AG10803 (cell line): ENCODE results near the gene SLC25A21.

Experiments
- DNase-seq: peaks from one replicate; pipeline ENCODE4 v3.0.0; 2010; ENCODE audit warnings: low read depth
- H3K4me3 ChIP-seq: 2 replicates; pipeline ENCODE4 v1.5.1; 2011; ENCODE audit warnings: mild to moderate bottlenecking, low read length, control low read depth
- CTCF ChIP-seq: conservative IDR thresholded peaks from 2 replicates; pipeline ENCODE4 v1.5.1; 2011; ENCODE audit warnings: mild to moderate bottlenecking, low read length, control low read depth, inconsistent platforms

The SLC25A21 gene

GRCh38 chr14:36773136-36773540, 399.3 kb downstream of the SLC25A21 start:
- peak; percentile 30; the same call in 1 of the 2 replicates for TF ChIP-seq CTCF
- no peak overlapping the region for H3K4me3 ChIP-seq
- peak; percentile 18 for DNase-seq

GRCh38 chr14:36771028-36771640, 401.3 kb downstream of the SLC25A21 start:
- no peak for TF ChIP-seq CTCF
- no peak overlapping the region for H3K4me3 ChIP-seq
- DNase-seq, result no peak

- DNase-seq, result no peak
- no peak for TF ChIP-seq CTCF
- no peak overlapping the region for H3K4me3 ChIP-seq
These were observed 403.6 kb downstream of the SLC25A21 start for GRCh38 chr14:36768638-36769337.

- TF ChIP-seq CTCF, result no peak
- peak; percentile 27 for DNase-seq
- H3K4me3 ChIP-seq, result no peak overlapping the region
These were observed 404.7 kb downstream of the SLC25A21 start for GRCh38 chr14:36767603-36768281.

GRCh38 chr14:36766974-36767373, 405.4 kb downstream of the SLC25A21 start:
- no peak overlapping the region for H3K4me3 ChIP-seq
- TF ChIP-seq CTCF, result no peak
- DNase-seq, result no peak

GRCh38 chr14:36757734-36758601, 414.4 kb downstream of the SLC25A21 start:
- no peak for DNase-seq
- no peak for TF ChIP-seq CTCF
- no peak overlapping the region for H3K4me3 ChIP-seq
